Tibial nerve (tissue), 3 donors: ENCODE measurements around the gene OR4D1.

Experiments used
- CTCF ChIP-seq, 5 experiments: fragments of 200-600 bp in 3 of 5; fragments of 450-650 bp in 2 of 5; sonication (generic) in 3 of 5; IDR thresholded peaks; one replicate each; pipeline ENCODE4 v1.5.1; 2016 to 2019; ENCODE audit warnings: antibody characterized with exemption in 5 of 5, mild to moderate bottlenecking in 3 of 5, moderate library complexity in 2 of 5
- POLR2A ChIP-seq, 2 donors: fragments of 450-650 bp; IDR thresholded peaks; one replicate each; pipeline ENCODE4 v1.6.1; 2017; ENCODE audit warnings: antibody characterized with exemption in 2 of 2, mild to moderate bottlenecking in 2 of 2, moderate library complexity in 2 of 2

GRCh38 chr17:58183514-58183913, 35.3 kb downstream of the OR4D1 start:
- TF ChIP-seq POLR2A (IDR thresholded peaks at IDR 0.05) = no peak
- TF ChIP-seq CTCF (IDR thresholded peaks at IDR 0.05) = no peak
